ENCODE data around the gene COX4I1.
A peak's percentile ranks its signal among the peaks of the same experiment; 100 is the strongest.

COX4I1 gene

GRCh38 chr16:85844169-85844481 is 44.6 kb downstream of the COX4I1 start:
- DNase-seq, result no peak

GRCh38 chr16:85844786-85845185 is 45.3 kb downstream of the COX4I1 start:
- DNase-seq, result peak; percentile 43

GRCh38 chr16:85845266-85845665 is 45.8 kb downstream of the COX4I1 start:
- no peak for DNase-seq

- no peak for DNase-seq
Observed at GRCh38 chr16:85846461-85846860, 47.0 kb downstream of the COX4I1 start.

- no peak for DNase-seq
Observed at GRCh38 chr16:85847036-85847435, 47.5 kb downstream of the COX4I1 start.

- no peak for DNase-seq
Observed at GRCh38 chr16:85847681-85848601, 48.4 kb downstream of the COX4I1 start.

GRCh38 chr16:85848986-85849385 is 49.5 kb downstream of the COX4I1 start:
- DNase-seq, result no peak

GRCh38 chr16:85849388-85849787 is 49.9 kb downstream of the COX4I1 start:
- DNase-seq, result no peak

DNA sequence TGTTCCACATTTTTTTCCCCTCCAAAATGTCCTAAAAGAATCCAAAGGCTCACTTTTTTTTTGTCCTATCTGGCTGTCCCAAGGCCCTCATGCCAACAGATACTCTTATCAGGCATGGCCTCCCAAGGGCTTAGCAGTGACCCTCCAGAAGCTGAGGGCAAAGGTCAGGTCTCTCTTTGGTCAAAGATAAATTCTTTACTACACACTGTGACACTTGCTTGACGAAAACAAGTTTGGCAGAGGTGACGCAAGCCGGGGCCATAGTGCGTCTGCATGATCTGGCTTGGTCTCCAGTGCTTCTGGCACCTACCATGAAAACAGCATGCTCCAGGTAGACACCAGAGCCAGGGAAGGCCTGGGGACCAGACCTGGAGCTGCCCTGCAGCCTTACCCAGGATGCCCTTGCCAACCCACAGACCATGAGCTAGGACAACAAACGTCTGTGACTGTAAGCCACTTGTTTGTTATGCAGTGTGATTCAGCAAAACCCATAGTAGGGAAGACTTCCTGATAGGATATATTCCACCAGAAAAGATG is 50.9 kb downstream of the COX4I1 start:
- DNase-seq, result no peak

DNA sequence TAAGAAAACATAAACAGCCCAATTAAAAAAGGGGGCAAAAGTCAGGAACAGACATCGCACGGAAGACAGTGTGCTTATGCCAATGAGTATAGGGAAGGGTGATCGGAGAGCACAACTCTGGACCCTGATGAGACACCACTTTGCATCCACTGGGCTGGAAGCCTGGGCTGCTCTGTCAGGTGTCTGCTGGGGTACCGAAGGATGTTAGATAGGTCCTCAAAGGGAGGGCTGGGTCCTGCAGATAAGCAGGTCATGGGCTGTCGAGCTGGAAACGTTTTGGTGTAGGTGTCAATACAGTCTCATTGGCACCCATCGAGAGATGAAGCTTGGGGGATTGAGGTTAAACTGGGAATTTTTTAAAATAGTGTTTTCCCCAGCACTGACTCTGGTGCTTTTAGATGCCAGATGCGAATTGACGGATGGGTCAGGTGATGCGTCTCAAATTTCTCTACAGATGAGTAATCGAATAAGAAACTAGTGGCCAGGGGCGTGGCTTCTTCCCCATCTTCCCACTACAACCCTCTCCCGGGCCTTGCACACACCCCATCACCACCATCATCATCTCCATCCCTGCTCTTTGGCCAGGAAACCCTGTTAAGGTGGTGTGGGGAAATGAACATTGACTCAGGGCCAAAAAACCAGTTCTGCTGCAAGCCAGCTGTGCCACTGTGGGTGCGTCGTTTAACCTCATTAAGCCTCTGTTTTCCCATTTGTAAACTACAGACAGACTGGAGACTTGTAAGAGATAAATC is 51.7 kb downstream of the COX4I1 start:
- DNase-seq, result peak; percentile 65

- DNase-seq, result peak; percentile 66
Observed at GRCh38 chr16:85853547-85854545, 54.4 kb downstream of the COX4I1 start.

GRCh38 chr16:85854935-85855334 is 55.4 kb downstream of the COX4I1 start:
- no peak for DNase-seq

DNA sequence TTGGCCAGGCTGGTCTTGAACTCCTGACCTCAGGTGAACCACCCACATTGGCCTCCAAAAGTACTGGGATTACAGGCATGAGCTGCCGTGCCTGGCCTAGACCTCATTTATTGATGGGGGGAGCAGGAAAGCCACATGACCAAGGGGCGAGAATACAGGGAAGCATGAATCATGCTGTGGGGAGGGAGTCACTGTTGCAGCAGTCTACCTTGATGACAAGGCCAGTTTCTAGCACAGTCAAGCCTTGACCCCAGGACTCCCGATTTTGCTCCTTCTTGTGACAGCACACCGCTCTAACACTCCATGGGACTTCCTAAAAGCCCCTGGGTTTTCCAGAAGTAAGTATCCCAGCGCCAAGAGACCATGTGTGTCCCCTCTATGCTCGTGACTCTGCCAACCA is 56.6 kb downstream of the COX4I1 start:
- DNase-seq, result no peak

DNA sequence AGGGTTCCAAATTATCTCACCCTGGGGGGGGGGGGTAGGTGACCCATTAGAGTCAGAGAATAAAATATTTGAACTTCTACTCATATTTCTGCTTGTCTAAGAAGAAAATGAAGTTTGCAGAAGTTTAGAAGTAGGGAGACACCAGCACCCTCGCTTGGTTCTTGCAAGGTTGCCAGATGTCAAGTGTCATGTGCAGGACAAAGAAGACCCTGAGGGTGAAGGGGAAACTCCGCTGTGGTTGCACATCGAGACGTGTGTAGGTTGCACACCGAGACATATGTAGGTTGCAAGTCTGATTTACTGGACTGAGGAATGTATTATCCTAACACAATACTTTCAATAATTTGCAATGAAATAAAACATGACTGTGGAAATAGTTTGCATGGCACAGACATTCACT is 57.1 kb downstream of the COX4I1 start:
- DNase-seq, result peak; percentile 62

Measured in inflammatory macrophage treated with lipopolysaccharide for 4 hours (primary cell).